Lower lobe of right lung (tissue), 2 donors: ENCODE data around the gene FUT7. TPM values are rescaled to one million over a fixed set of nuclear protein-coding genes. Genes with fewer than 3 reads are reported as not detected.

Source experiments
- ATAC-seq, 2 donors: fragments of 200-7000 bp; cut with Tn5 transposase; one replicate each; pipeline ENCODE4 v1.9.1; 2020 to 2022; ENCODE audit warnings: mild to moderate bottlenecking in 2 of 2, moderate library complexity in 2 of 2
- DNase-seq: peaks from one replicate; pipeline ENCODE4 v3.0.0-alpha.2; 2020
- H3K27ac ChIP-seq: fragments of 200-600 bp; one replicate; pipeline ENCODE4 v1.8.0; 2022
- H3K27me3 ChIP-seq: fragments of 200-600 bp; one replicate; pipeline ENCODE4 v1.8.0; 2022; ENCODE audit warnings: low read depth
- H3K36me3 ChIP-seq: fragments of 200-600 bp; one replicate; pipeline ENCODE4 v1.8.0; 2022; ENCODE audit warnings: mild to moderate bottlenecking
- H3K4me1 ChIP-seq: fragments of 200-600 bp; one replicate; pipeline ENCODE4 v1.8.0; 2022
- H3K4me3 ChIP-seq: fragments of 200-600 bp; one replicate; pipeline ENCODE4 v1.8.0; 2022; ENCODE audit warnings: mild to moderate bottlenecking
- H3K9me3 ChIP-seq: fragments of 200-600 bp; one replicate; pipeline ENCODE4 v1.8.0; 2022
- CTCF ChIP-seq: fragments of 200-600 bp; IDR thresholded peaks from one replicate; pipeline ENCODE4 v1.8.0; 2022; ENCODE audit warnings: antibody characterized with exemption, mild to moderate bottlenecking
- intact Hi-C: fragments of 100-400 bp; cut with DNase I; formaldehyde crosslinking; loops from one replicate; pipeline ENCODE4 v1.11.0; 2022
- total RNA-seq: library from RNA; stranded (reverse); fragmentation: NEBNext Ultra II Directional; extraction: Animal tissue kit (Norgen Biotek cat#: 25700); gene quantifications from one replicate; pipeline ENCODE4 v1.2.1, GENCODE V29; 2021
- donor health status: DM: no; HTN: yes; CAD: no; lungs with severe emphysema.

FUT7 gene
- total RNA-seq, 1 donor from 2014 or later: 1.1 TPM

- Histone ChIP-seq H3K27me3 (no peaks in the 10 kb centered on the region), H3K4me1 (peaks cover 60% of the 10 kb centered on the region), H3K9me3 (no peaks in the 10 kb centered on the region), H3K4me3 (peak overlapping the region; percentile 90), H3K27ac (peak overlapping the region; percentile 85), H3K36me3 (peaks cover 16% of the 10 kb centered on the region)
- ATAC-seq (no peak), DNase-seq (no peak)
- no peak for TF ChIP-seq CTCF
- intact Hi-C loops: no loop called here
Observed at GRCh38 chr9:136992819-136993369, 39.0 kb downstream of the FUT7 start.

- no peak for TF ChIP-seq CTCF
- Histone ChIP-seq H3K36me3 (peaks cover 16% of the 10 kb centered on the region), H3K9me3 (no peaks in the 10 kb centered on the region), H3K4me1 (peaks cover 55% of the 10 kb centered on the region), H3K27me3 (no peaks in the 10 kb centered on the region), H3K27ac (peak within 1 kb of the TSS; percentile 85), H3K4me3 (peak within 1 kb of the TSS; percentile 90)
- intact Hi-C loops: no loop called here
- DNase-seq (peak; percentile 97), ATAC-seq (peak; percentile 86 to 92)
Observed at GRCh38 chr9:136991993-136992818, 39.7 kb downstream of the FUT7 start, which contains the start of gene PAXX. TSS of gene PAXX (plus strand) at chr9:136992422. CDS start at chr9:136992444, 22 bp downstream.

GRCh38 chr9:136990242-136990911, 41.5 kb downstream of the FUT7 start:
- intact Hi-C loops: no loop called here
- Histone ChIP-seq H3K9me3 (no peaks in the 10 kb centered on the region), H3K4me3 (no peak overlapping the region), H3K27ac (no peak overlapping the region), H3K4me1 (peaks cover 37% of the 10 kb centered on the region), H3K27me3 (peaks cover 15% of the 10 kb centered on the region), H3K36me3 (peaks cover 16% of the 10 kb centered on the region)
- DNase-seq: no peak
- no peak for ATAC-seq
- no peak for TF ChIP-seq CTCF

GRCh38 chr9:136988872-136989271, 43.0 kb downstream of the FUT7 start:
- no peak for DNase-seq

More at GRCh38 chr9:136988872-136989271, 43.0 kb downstream of the FUT7 start:
- peaks cover 7% of the 10 kb centered on the region for H3K36me3 ChIP-seq
- ATAC-seq: no peak
- intact Hi-C loops: no loop called here
- no peak overlapping the region for H3K4me3 ChIP-seq
- peaks cover 28% of the 10 kb centered on the region for H3K27me3 ChIP-seq
- peaks cover 27% of the 10 kb centered on the region for H3K4me1 ChIP-seq
- H3K27ac ChIP-seq: no peak overlapping the region
- no peaks in the 10 kb centered on the region for H3K9me3 ChIP-seq
- TF ChIP-seq CTCF: no peak
